DOHH2 (cell line): ENCODE results near the gene PASK.

ENCODE experiments used
- H3F3A ChIP-seq: fragments of 200-600 bp; sonication (generic), shearing (Covaris generic); 2 replicates; pipeline ENCODE4 v1.6.0; 2016; ENCODE audit warnings: antibody characterized with exemption, mild to moderate bottlenecking; ENCODE audit not compliant: control insufficient read depth, insufficient read depth
- H3K27ac ChIP-seq: fragments of 200-600 bp; sonication (generic); 2 replicates; pipeline ENCODE4 v1.5.1; 2014; ENCODE audit warnings: low read depth, mild to moderate bottlenecking, low read length, moderate library complexity
- H3K27me3 ChIP-seq: fragments of 200-600 bp; sonication (generic); 2 replicates; pipeline ENCODE4 v1.6.1; 2014; ENCODE audit warnings: mild to moderate bottlenecking, low read length, mixed read lengths; ENCODE audit not compliant: control insufficient read depth
- H3K36me3 ChIP-seq: fragments of 200-600 bp; sonication (generic); 2 replicates; pipeline ENCODE4 v1.6.1; 2014; ENCODE audit warnings: mild to moderate bottlenecking, low read length, moderate library complexity, mixed read lengths; ENCODE audit not compliant: control insufficient read depth
- H3K4me1 ChIP-seq: fragments of 200-600 bp; sonication (generic); 2 replicates; pipeline ENCODE4 v1.6.1; 2014; ENCODE audit warnings: mild to moderate bottlenecking, low read length, mixed read lengths; ENCODE audit not compliant: control insufficient read depth
- H3K4me2 ChIP-seq: fragments of 200-600 bp; sonication (generic); 2 replicates; pipeline ENCODE4 v1.6.0; 2014; ENCODE audit warnings: mild to moderate bottlenecking, low read length, moderate library complexity
- H3K4me3 ChIP-seq: fragments of 200-600 bp; sonication (generic); 2 replicates; pipeline ENCODE4 v1.5.1; 2014; ENCODE audit warnings: mild to moderate bottlenecking, low read length, mixed read lengths
- H3K79me2 ChIP-seq: fragments of 200-600 bp; sonication (generic); 2 replicates; pipeline ENCODE4 v1.6.1; 2014; ENCODE audit warnings: mild to moderate bottlenecking, low read length, mixed read lengths; ENCODE audit not compliant: control insufficient read depth
- H3K9me2 ChIP-seq: fragments of 200-600 bp; sonication (generic); replicated peaks from 2 replicates; pipeline ENCODE4 v1.6.1; 2014; ENCODE audit warnings: mild to moderate bottlenecking, low read length, mixed read lengths; ENCODE audit not compliant: control insufficient read depth
- H3K9me3 ChIP-seq: fragments of 200-600 bp; sonication (generic); 2 replicates; pipeline ENCODE4 v1.6.1; 2014; ENCODE audit warnings: antibody characterized with exemption, low read length, mixed read lengths; ENCODE audit not compliant: control insufficient read depth, insufficient read depth
- H4K20me1 ChIP-seq: fragments of 200-600 bp; sonication (generic); 2 replicates; pipeline ENCODE4 v1.6.0; 2014; ENCODE audit warnings: low read depth, mild to moderate bottlenecking, antibody characterized with exemption, low read length, moderate library complexity; ENCODE audit not compliant: control insufficient read depth, insufficient read depth
- CTCF ChIP-seq: fragments of 200-600 bp; sonication (generic); IDR thresholded peaks from one replicate; pipeline ENCODE4 v1.5.1; 2014; ENCODE audit warnings: antibody characterized with exemption, mild to moderate bottlenecking, low read depth, low read length; ENCODE audit not compliant: poor library complexity, severe bottlenecking
- EZH2phosphoT487 ChIP-seq: fragments of 200-600 bp; sonication (generic); IDR thresholded peaks from 2 replicates; pipeline ENCODE4 v1.6.1; 2017; ENCODE audit warnings: borderline replicate concordance, mild to moderate bottlenecking, antibody characterized with exemption, low read length, moderate library complexity, mixed read lengths

The PASK gene

GRCh38 chr2:241091201-241091600 is 58.1 kb downstream of the PASK start:
- H3K9me3 ChIP-seq: no peaks in the 10 kb centered on the region
- no peak for TF ChIP-seq EZH2phosphoT487
- no peak for TF ChIP-seq CTCF
- peaks cover 94% of the 10 kb centered on the region for H3K36me3 ChIP-seq
- H3K4me3 ChIP-seq: no peak overlapping the region
- H3K27me3 ChIP-seq: no peaks in the 10 kb centered on the region
- no peaks in the 10 kb centered on the region for H3K9me2 ChIP-seq
- no peaks in the 10 kb centered on the region for H3F3A ChIP-seq
- H3K4me1 ChIP-seq: peaks cover 10% of the 10 kb centered on the region
- peaks cover 24% of the 10 kb centered on the region for H3K79me2 ChIP-seq
- 0 out of 2 replicates have a peak, but pooled peaks cover 6% of the 10 kb centered on the region for H4K20me1 ChIP-seq
- no peak overlapping the region for H3K27ac ChIP-seq
- H3K4me2 ChIP-seq: no peak overlapping the region

- Histone ChIP-seq H3K4me1 (no peaks in the 10 kb centered on the region), H3K4me2 (no peak overlapping the region), H4K20me1 (0 out of 2 replicates have a peak, but pooled peaks cover 3% of the 10 kb centered on the region), H3K36me3 (peaks cover 73% of the 10 kb centered on the region), H3F3A (peaks cover 9% of the 10 kb centered on the region), H3K27ac (no peak overlapping the region), H3K9me2 (no peaks in the 10 kb centered on the region), H3K27me3 (no peaks in the 10 kb centered on the region), H3K9me3 (no peaks in the 10 kb centered on the region), H3K4me3 (no peak overlapping the region), H3K79me2 (peaks cover 3% of the 10 kb centered on the region; the same call in 1 of the 2 replicates)
- TF ChIP-seq CTCF (no peak), EZH2phosphoT487 (no peak)
Observed at GRCh38 chr2:241088791-241089732, 60.2 kb downstream of the PASK start.

GRCh38 chr2:241088376-241088775 is 60.9 kb downstream of the PASK start:
- Histone ChIP-seq H3K9me3 (no peaks in the 10 kb centered on the region), H3K27me3 (no peaks in the 10 kb centered on the region), H3K9me2 (no peaks in the 10 kb centered on the region), H3K4me3 (no peak overlapping the region), H3K79me2 (0 out of 2 replicates have a peak, but pooled peaks cover 2% of the 10 kb centered on the region), H3K4me1 (no peaks in the 10 kb centered on the region), H4K20me1 (0 out of 2 replicates have a peak, but pooled peaks cover 2% of the 10 kb centered on the region), H3F3A (peaks cover 9% of the 10 kb centered on the region), H3K27ac (no peak overlapping the region), H3K36me3 (peaks cover 66% of the 10 kb centered on the region), H3K4me2 (no peak overlapping the region)
- no peak for TF ChIP-seq CTCF
- TF ChIP-seq EZH2phosphoT487: no peak
